GM12873 (cell line): ENCODE measurements around the gene B4GALNT4.

Source experiments
- TF ChIP-seq, protein P1 (sequence below): IDR thresholded peaks from 2 replicates; pipeline ENCODE4 v1.5.1; 2012; ENCODE audit warnings: low read depth, mild to moderate bottlenecking, moderate library complexity, low read length, control low read depth; ENCODE audit not compliant: insufficient read depth; ENCODE audit errors: missing control alignments

The B4GALNT4 gene

GRCh38 chr11:371051-371450 is 1.8 kb downstream of the B4GALNT4 start:
- TF ChIP-seq, protein P1, sequence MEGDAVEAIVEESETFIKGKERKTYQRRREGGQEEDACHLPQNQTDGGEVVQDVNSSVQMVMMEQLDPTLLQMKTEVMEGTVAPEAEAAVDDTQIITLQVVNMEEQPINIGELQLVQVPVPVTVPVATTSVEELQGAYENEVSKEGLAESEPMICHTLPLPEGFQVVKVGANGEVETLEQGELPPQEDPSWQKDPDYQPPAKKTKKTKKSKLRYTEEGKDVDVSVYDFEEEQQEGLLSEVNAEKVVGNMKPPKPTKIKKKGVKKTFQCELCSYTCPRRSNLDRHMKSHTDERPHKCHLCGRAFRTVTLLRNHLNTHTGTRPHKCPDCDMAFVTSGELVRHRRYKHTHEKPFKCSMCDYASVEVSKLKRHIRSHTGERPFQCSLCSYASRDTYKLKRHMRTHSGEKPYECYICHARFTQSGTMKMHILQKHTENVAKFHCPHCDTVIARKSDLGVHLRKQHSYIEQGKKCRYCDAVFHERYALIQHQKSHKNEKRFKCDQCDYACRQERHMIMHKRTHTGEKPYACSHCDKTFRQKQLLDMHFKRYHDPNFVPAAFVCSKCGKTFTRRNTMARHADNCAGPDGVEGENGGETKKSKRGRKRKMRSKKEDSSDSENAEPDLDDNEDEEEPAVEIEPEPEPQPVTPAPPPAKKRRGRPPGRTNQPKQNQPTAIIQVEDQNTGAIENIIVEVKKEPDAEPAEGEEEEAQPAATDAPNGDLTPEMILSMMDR = no peak

- TF ChIP-seq, protein P1 = no peak
These were observed 2.7 kb downstream of the B4GALNT4 start for GRCh38 chr11:371716-372590.

- TF ChIP-seq, protein P1 = no peak
These were observed 3.8 kb downstream of the B4GALNT4 start for GRCh38 chr11:372809-373715.

GRCh38 chr11:373716-374551 is 4.6 kb downstream of the B4GALNT4 start:
- TF ChIP-seq, protein P1 = no peak

- TF ChIP-seq, protein P1 = no peak
These were observed 6.0 kb downstream of the B4GALNT4 start for GRCh38 chr11:375065-376025.

- TF ChIP-seq, protein P1 = no peak
These were observed 7.4 kb downstream of the B4GALNT4 start for GRCh38 chr11:376531-377173.
